ENCODE results near the gene COL9A1.

- TF ChIP-seq, protein P1, sequence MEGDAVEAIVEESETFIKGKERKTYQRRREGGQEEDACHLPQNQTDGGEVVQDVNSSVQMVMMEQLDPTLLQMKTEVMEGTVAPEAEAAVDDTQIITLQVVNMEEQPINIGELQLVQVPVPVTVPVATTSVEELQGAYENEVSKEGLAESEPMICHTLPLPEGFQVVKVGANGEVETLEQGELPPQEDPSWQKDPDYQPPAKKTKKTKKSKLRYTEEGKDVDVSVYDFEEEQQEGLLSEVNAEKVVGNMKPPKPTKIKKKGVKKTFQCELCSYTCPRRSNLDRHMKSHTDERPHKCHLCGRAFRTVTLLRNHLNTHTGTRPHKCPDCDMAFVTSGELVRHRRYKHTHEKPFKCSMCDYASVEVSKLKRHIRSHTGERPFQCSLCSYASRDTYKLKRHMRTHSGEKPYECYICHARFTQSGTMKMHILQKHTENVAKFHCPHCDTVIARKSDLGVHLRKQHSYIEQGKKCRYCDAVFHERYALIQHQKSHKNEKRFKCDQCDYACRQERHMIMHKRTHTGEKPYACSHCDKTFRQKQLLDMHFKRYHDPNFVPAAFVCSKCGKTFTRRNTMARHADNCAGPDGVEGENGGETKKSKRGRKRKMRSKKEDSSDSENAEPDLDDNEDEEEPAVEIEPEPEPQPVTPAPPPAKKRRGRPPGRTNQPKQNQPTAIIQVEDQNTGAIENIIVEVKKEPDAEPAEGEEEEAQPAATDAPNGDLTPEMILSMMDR (IDR thresholded peaks at IDR 0.05): no peak
- TF ChIP-seq POLR2A (IDR thresholded peaks at IDR 0.05): no peak
Observed at GRCh38 chr6:70215460-70216108, 87.3 kb downstream of the COL9A1 start.
